Activated naive CD4-positive, alpha-beta T cell treated with anti-CD3 and anti-CD28 coated beads, Interleukin-2, amount 50 U/mL, for 16 hours (primary cell): ENCODE data around the gene ADARB1.

Source experiments
- DNase-seq: peaks from one replicate; pipeline ENCODE4 v3.0.0-alpha.2; 2020

The ADARB1 gene

DNA sequence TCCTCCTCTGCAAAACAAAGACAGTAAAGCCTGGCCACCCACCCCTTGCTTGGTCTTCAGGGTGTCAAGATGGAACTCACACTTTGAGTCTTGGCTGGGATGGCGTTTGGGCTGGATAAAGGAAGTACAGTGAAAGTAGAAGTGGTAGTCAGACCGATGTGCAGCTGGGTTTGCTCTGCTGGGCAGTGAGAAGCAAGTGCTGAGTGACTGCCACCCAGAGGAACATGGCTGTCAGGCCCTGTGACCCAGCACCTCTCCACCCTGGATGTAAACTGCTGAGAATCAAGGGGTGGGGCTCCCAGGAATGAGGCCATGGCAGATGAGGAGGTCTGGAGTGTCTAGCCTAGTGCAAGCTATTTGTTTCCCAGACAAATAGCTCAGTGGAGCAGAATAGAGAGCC is 162.1 kb downstream of the ADARB1 start:
- no peak for DNase-seq

DNA sequence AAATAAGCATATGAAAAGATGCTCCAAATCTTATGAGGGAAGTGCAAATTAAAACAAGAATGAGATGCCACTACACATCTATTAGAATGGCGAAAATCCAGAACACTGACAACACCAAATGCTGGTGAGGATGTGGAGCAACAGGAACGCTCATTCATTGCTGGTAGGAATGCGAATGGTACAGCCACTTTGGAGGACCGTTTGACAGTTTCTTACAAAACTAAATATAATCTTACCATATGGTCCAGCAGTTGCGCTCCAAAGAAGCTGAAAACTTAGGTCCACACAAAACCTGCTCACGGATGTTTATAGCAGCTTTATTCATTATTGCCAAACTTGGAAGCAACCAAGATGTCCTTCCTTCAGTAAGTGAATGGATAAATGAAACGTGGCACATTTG is 163.0 kb downstream of the ADARB1 start:
- DNase-seq: no peak

DNA sequence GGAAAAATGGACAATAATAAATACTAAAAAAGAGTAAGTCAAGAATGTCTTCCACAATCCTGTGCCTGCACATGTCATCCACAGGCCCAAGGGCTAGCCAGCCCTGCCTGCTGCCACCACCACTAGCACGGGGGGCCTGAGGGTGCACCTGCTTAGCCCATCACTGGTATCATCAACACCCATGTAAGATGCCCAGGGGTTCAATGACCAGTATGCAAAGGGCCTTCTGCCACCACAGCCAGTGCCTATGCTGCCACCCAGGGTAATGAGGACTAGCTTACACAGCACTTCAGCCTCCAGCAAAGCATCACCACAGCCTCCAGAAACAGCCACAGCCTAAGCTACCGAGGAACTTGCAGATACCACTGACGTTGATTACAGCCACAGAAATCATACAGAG is 167.0 kb downstream of the ADARB1 start:
- DNase-seq: no peak

DNA sequence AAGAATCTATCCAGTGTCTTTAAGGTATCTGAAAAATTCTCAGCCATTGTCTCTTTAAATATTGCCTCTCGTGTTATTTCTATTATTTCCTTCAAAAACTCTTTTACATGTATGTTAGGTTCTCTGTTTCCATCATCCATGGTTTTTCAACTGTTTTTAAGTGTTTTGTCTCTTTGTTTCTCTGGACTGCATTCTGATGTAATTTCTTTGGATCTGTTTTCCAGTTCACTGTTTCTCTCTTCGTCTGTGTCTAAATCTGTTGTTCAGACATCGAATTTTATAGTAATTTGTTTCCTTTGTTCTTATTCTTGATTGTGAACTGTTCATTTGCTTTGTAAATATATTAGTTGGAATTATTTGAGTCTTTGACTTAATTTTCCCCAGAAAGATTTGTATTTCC is 169.2 kb downstream of the ADARB1 start:
- no peak for DNase-seq

DNA sequence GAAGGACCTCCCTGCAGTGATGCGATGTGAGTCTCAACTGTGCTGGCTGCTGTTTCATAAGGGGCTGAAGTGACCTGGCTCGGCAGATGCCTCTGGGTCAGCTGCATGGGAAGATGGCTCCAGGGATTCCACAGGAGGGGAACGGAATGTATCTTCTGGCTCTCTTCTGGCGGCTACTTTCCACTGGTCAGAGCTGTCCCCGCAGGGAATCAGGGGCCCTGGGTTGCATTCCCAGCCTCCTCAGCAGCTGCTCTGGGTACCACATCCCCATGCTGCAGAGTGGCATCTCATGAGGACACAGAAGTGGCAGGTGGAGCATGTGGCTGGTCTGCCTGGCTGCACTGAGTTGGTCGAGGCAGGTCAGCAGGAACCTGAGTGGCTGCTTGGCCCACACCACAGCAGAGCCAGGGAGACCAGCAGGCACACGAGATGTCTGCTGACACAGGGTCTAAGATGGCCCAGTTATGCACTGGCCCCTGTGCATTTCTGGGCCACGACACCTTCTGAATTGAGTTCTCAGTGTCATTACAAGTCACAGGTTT is 170.5 kb downstream of the ADARB1 start:
- no peak for DNase-seq

DNA sequence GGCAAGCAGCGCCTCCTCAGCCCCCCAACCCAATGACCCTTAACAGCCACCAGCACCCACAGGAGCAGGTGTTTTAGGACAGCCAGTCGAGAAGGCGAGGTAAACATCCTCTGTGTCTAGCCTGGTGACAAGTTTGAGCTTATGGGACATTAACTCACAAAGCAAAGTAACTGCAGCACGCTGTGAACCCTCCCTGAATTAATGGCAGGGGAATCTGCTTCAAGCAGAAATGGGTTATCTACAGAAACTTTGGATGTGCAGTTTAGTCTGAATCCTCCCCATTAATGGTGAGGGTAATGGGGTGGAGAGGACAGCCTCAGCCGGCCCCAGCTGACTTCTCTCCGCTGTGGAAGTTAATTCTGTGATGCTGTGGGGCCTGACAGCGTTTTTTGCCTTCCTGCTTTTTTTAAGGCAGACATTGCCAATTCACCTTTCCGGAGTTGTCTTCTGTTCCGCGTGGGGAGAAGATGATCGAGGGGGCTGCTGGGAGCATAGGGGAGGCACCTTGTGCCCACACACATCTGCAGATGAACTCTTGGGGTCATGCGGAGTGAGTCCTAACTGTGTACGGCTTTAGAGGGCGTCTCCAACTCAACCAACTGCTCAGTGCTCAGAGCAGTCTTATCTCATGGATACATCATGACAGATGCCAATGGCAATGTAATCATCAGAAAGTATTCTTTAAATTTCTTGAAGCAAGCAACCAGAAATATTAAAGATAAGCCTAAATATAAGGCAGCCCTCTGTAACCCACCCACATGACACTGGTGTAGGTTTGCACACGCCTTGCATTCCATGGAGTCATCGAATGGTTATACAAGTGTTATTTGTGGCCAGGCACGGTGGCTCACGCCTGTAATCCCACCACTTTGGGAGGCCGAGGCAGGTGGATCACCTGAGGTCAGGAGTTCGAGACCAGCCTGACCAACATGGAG is 172.3 kb downstream of the ADARB1 start:
- no peak for DNase-seq

DNA sequence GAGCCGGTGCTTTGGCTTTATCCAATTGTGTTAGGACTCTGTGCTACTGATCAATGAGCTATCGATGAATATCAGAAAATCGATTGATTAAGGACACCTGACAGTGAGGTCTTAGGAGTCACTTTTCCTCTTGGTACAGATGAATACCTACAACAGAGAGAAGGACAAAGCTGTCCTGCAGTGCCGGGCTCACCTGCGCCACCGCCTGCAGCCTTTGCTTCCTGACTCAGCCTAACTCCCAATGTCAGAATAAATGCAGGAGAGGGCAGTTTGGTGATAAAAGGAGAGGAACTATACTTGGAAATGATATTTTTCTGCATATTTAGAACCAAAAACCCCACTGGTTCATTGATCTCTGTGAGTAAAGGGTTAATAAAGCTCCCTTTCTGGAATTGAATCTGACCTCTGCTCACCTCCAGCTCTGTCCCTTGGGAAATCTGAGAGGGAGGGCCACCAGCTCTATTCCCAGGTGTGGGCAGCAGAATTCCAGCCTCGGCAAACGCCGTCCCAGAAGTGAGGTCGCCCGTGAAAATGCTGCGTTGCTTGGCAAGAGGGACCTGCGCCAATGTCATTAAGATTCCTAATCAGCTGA is 174.0 kb downstream of the ADARB1 start:
- no peak for DNase-seq

DNA sequence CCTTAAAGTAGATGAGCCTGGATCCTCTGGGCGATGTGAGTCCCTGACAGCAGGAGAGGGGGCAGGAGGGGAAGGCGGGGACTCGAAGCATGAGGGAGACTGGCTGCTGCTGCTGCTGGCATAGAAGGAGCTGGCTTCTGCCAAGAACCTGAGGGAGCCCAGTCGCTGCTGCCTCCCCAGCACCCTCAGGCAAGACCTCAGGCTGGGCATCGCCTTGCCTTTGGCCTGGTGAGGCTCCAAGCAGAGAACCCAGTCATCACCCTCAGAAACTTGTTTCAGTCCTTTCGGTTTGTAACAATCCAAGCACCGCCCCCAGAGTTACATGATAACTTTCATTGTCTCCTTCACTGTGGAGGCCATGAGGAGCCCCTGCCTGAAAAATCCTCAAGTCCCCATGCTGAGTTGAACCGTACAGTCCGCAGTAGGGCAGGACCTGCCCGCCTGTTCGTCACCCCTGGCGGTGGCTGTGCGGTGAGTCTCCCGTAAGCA is 174.6 kb downstream of the ADARB1 start:
- no peak for DNase-seq

DNA sequence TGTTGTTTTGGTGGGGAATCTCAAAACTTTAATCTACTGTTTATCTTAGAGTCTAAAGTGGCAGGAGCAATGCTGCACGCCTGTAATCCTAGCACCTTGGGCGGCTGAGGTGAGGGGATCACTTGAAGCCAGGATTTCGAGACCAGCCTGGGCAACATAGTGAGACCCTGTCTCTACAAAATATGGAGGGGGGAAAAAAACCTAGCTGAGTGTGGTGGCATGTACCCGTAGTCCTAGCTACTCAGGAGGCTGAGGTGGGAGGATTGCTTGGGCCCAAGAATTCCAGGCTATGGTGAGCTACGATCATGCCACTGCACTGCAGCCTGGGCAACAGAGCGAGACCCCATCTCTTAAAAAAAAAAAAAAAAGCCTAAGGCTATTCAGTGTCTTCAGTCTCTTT is 175.2 kb downstream of the ADARB1 start:
- no peak for DNase-seq

DNA sequence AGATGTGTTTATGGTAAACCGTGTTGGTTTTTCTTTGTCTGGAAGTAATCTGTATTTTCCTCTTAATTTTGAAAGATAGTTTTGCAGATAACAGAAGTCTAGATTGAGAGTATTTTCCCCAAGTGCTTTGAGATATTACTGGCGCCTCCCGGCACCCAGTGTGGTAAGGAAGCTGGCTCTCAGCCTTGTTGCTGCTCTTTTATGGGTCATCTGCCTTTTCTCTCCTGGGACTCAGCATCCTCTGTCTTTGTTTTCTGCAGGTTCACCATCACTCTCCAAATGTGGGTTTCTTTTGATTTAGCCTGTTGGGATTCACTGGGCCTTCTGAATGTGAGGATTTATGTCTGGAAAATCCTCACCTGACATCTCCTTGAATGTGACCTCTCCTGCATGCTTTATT is 175.9 kb downstream of the ADARB1 start:
- DNase-seq: no peak

DNA sequence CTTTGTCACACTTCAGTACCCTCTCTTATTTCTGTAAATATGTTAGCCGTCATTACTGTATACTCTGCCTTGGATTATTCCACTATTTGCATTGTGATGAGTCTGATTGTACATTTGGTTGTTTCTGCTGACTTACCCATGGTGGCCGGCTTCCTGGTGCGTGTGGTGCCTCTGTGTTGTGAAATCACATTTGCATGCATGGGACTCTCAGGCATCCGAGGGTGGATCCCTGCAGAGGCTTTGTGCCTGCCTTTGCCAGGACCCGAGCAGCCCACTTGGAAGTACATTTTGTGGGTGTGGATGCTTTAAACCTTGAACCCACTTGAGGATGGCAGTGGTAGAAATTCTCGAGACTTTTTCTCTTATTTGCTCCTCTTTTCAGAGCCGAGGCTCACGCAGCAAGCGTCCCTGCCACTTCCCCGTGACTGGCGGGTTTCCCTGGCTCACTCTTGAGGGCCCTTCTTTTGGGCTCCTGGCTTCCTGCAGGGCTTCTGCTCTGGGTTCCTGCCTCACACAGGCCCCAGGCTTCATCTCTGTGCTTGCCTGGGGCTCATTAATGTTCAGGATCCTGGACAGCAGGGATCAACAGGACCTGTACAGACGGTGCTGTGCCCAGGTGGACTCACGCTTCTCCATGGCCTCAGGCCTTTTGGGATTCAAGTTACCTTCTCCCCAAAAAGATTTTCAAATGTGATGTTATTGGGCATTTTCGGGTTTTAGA is 176.7 kb downstream of the ADARB1 start:
- DNase-seq: no peak

DNA sequence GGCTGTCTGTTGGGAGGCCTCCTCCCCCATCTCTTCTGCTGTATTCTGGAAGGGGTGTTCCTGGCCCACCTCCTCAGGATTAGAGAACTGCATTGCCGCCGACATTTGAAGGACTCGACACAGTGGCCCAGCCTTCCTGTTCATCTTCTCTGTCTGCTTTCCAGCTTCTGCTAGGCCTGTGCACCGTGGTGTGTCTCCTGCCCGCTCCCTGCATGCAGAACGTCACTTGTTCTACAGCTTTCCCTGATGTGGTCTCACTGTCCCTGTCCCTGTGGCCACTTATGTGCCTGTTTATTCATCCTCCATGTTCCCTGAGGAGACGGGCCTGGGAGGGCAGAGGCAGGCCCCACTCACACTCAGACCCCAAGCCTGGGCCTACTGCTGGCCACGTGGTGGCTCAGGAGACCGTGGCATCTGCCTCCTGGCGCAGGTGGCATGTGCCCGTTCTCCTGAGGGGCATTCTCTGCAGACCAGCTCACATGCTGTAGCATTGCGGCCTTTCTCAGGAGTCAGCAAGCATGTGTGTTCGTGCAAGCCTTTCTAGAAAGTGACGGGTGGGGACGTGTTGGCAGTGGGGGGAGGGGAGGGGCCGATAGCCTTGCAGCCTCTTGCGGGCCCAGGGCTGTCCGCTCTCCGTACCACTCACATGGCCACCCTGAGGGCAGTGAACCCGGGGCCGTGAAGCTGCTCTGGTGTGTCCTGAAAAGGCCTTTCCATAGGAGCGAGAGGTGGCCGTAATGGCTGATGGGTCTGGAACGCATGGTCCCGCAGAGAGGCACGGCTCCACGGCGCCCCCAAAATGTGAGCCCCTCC is 177.5 kb downstream of the ADARB1 start:
- no peak for DNase-seq

DNA sequence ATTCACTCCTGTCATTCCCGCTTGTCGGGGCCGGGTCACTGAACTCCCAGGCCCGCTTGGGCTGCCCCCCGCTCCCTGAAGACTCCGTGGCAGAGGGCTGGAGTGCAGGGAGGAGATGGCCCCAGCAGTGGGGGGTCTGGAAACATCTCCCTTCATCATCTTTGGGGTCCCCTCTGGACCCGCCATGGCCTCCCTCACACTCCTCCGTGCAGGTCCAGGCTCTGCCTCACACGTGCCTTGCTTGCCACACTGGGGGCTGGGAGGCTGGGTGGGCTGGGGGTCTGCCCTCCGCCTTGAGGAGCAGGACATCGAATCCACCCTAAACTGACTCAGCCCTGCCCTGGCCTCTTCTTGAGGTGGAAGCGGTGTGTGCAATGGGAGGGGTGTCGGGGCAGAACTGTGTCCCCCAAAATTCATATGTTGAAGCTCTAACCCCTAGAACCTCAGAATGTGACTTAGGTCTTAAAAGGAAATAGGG is 178.1 kb downstream of the ADARB1 start:
- no peak for DNase-seq

DNA sequence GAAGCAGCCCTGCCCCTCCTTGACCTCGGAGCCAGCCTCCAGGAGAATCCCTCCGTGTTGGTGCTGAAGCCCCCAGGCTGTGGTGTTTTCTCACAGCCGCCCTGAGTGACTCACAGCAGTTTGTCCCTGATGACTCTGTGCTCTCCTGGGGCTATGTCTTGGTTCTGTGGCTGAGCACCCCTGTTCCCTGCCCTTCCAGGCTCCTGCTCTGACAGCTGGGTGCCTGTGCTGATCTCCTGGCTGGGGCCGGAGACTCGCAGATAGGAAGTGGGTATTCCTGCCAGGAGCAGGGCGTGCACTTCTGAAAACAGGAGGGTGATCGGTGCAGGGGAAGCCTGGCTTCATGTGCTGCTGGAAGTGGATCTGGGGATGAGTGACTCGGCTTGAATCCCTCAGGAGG is 178.8 kb downstream of the ADARB1 start:
- no peak for DNase-seq

DNA sequence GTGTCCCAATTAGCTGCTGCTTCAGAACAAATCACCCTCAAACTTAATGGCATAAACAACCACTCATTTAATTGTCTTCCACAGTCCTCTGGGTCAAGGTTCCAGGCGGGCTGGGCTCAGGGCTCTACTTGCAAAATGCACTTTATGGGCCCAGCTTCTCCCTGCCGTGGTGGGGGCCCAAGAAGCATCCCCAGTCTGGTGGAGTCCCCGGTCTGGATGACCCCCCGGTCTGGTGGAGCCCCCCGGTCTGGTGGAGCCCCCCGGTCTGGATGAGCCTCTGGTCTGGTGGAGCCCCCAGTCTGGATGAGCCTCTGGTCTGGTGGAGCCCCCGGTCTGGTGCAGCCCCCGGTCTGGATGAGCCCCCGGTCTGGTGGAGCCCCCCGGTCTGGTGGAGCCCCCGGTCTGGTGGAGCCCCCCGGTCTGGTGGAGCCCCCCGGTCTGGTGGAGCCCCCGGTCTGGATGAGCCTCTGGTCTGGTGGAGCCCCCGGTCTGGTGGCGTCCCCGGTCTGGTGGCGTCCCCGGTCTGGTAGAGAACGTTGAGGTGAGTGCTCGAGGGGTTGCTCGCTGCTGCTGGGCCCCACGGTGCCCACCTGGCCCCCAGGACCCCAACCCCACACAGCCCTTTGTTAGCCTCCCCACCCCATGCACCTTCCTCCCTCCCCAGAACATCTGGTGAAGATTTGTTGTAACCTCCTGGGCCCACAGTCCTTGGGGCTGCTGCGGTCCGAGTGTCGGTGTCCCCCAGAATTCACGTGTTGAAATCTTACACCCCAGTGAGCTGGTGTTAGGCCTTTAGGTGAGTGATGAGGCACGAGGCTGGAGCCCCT is 179.5 kb downstream of the ADARB1 start:
- DNase-seq: no peak

DNA sequence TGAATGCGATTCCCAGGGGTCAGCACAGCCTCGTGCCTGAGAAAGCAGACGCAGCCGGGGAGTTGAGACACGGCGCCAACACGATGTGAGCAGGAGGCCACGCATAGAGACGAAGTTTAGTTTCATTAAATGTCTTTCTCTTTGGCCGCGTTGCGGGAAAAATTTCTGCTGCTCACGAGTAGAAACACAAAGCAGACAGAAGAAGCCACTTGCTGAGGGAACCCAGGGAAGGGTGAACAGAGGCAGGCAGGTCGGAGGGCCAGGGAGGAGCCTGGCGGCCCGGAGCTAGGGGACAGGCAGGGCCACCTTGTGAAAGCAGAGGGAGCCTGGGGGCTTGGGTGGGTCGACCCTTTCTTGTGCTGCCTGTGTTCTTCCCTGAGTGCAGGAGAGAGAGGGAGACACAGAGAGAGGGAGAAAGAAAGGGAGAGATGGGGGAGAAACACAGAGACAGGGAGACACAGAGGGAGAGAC is 180.1 kb downstream of the ADARB1 start:
- DNase-seq: no peak

DNA sequence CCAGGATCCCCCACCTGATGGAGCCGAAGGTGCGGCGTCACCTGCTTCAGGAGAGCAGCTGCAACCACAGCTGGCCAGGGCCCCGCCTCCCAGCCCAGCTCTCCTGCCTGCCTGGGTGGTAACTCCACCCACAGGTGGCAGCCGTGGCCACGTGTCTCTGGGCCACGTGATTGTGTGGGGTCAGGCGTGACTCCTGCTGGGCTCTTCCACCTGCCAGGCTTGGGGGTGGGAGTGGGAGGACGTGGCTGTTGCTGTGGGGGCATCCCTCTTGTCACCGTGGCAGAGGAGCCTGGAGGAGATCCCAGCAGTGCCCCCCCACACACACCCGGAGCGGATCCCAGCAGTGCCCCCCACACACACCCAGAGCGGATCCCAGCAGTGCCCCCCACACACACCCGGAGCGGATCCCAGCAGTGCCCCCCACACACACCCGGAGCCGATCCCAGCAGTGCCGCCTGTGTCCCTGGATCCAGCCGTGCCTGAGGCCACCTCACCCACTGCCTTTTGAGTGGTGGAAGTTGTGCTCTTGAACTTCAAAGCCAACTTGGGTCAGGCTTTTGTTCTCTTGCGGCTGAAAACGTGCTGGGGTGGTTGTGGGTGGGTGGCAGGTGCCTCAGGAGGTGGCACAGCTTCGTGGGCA is 181.1 kb downstream of the ADARB1 start:
- no peak for DNase-seq

DNA sequence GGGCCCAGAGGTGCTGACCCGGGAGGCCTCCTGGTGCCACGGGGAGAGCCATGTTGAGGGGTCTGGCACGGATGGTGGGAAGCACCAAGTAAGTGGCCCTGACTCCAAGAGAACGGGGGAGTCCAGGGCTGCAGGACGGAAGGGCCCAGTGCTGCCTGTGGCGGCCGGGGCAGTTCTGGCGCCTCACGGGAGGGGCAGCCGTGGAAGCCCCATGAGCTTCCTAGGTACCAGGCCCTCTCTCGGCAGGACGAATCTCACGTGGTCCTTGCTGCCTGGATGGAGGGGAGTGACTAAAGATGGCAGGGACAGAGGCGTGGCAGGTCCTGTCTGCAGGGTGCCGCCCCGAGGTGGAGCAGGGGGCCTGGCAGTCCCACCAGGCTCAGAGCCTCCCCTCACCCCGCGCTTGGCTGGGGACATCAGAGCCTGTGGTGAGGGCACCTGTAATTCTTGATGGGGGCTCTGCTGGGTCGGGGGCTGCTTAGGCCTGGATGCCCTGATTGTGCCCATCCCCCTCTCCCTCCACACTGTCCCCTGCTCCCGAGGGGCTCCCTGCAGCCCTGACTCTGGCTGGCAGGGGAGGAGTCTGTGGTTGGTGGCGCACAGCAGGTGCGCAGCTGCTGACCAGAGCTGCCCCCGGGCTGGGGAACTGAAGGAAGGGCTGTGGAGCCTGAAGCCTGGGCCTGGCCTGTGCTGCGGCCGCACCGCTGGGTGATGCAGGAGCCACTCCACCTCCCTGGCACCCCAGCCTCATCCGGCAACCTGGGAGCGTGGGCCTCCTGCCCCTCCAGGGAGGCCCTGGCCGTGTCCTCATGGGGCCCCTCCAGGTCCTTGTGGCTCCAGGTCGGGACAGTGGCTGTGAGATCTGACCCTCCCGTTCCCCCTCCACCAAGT is 181.9 kb downstream of the ADARB1 start:
- no peak for DNase-seq

DNA sequence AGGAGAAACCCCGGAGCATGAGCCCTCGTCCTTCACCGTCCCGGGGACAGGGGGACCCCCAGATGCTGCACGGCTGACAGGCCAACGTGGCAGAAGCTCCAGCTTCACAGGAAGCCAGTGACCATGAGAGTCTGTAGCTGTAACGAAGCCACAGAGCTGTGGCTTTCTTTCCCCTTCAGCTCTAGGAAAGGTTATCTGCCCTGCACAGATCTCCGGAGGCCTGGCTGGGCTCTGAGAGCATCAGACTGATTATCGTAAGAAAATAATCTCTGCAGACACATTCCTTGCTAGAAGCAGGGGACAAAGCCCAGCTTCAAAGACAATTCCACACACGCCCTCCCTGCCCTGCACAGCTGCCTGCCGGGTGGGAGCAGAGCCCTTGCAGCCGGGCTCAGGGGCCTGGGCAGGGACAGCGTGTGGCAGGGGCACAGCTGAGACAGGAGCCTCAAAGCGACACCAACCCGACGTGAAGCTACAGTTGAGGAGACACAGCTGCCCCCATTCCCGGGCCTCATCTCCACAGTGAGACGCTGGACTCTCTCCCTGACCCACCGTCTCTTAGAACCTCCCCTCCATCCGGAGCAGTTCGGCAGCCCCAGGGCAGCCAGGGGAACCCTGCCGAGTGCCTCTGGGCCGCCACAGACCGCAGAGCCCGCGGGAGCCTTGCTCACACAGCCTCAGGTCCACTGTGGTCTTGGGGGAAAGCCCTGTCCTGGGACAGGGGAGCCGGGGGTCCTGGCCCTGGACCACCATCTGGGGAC is 182.7 kb downstream of the ADARB1 start:
- no peak for DNase-seq
